Lower lobe of right lung (tissue), 2 donors: ENCODE measurements around the gene RPS23. TPM values are rescaled to one million over a fixed set of nuclear protein-coding genes. Genes with fewer than 3 reads are reported as not detected.
"Not testable (repeated sequence)": the region's sequence is repeated elsewhere in the genome, so short reads cannot be mapped to it uniquely, and the experiment has no call there.

ENCODE experiments used
- ATAC-seq, 2 donors: fragments of 200-7000 bp; cut with Tn5 transposase; one replicate each; pipeline ENCODE4 v1.9.1; 2020 to 2022; ENCODE audit warnings: mild to moderate bottlenecking in 2 of 2, moderate library complexity in 2 of 2
- DNase-seq: peaks from one replicate; pipeline ENCODE4 v3.0.0-alpha.2; 2020
- H3K27ac ChIP-seq: fragments of 200-600 bp; one replicate; pipeline ENCODE4 v1.8.0; 2022
- H3K27me3 ChIP-seq: fragments of 200-600 bp; one replicate; pipeline ENCODE4 v1.8.0; 2022; ENCODE audit warnings: low read depth
- H3K36me3 ChIP-seq: fragments of 200-600 bp; one replicate; pipeline ENCODE4 v1.8.0; 2022; ENCODE audit warnings: mild to moderate bottlenecking
- H3K4me1 ChIP-seq: fragments of 200-600 bp; one replicate; pipeline ENCODE4 v1.8.0; 2022
- H3K4me3 ChIP-seq: fragments of 200-600 bp; one replicate; pipeline ENCODE4 v1.8.0; 2022; ENCODE audit warnings: mild to moderate bottlenecking
- H3K9me3 ChIP-seq: fragments of 200-600 bp; one replicate; pipeline ENCODE4 v1.8.0; 2022
- CTCF ChIP-seq: fragments of 200-600 bp; IDR thresholded peaks from one replicate; pipeline ENCODE4 v1.8.0; 2022; ENCODE audit warnings: antibody characterized with exemption, mild to moderate bottlenecking
- intact Hi-C: fragments of 100-400 bp; cut with DNase I; formaldehyde crosslinking; loops from one replicate; pipeline ENCODE4 v1.11.0; 2022
- total RNA-seq: library from RNA; stranded (reverse); fragmentation: NEBNext Ultra II Directional; extraction: Animal tissue kit (Norgen Biotek cat#: 25700); gene quantifications from one replicate; pipeline ENCODE4 v1.2.1, GENCODE V29; 2021
- donor health status: DM: no; HTN: yes; CAD: no; lungs with severe emphysema.

Gene RPS23
- total RNA-seq, 1 donor from 2014 or later: 1,400 TPM

DNA sequence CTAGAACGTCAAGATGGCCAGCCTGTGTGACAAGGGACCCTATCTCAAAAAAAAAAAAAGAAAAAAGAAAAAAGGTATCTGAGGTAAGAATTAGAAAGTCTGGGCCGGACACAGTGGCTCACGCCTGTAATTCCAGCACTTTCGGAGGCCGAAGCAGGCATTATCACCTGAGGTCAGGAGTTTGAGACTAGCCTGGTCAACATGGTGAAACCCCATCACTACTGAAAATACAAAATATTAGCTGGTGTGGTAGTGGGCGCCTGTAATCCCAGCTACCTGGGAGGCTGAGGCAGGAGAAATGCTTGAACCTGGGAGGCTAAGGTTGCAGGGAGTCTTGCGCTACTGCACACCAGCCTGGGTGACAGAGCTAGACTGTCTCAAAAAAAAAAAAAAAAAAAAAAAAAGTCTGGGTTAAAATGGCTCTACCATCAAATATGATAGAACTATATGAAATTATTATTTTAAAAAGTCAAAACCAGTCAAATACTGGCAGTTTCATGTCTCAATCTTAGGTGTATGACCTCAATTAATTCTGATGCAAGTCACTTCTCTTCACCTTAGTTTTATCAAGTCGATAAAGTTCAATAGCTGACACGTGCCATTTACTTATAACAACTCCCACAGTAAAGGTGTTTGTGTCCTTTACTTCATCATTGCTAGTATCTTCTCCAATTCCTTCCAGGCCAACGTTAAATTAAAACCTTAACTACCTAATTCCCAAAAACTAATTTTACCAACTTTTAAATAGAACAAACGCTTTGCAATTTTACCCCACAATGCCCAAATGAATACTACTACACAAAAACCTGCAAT lies 1.1 kb downstream of the RPS23 start:
- Histone ChIP-seq H3K4me3 (peak overlapping the region; percentile 92), H3K27ac (peak overlapping the region; percentile 81), H3K27me3 (no peaks in the 10 kb centered on the region), H3K36me3 (peaks cover 47% of the 10 kb centered on the region), H3K9me3 (no peaks in the 10 kb centered on the region), H3K4me1 (peaks cover 14% of the 10 kb centered on the region)
- DNase-seq: no peak
- no peak for TF ChIP-seq CTCF
- intact Hi-C loops: no loop called here
- ATAC-seq: no peak

- ATAC-seq (no peak), DNase-seq (no peak)
- no peak for TF ChIP-seq CTCF
- intact Hi-C loops: no loop called here
- H3K36me3 ChIP-seq: peaks cover 47% of the 10 kb centered on the region
- no peaks in the 10 kb centered on the region for H3K9me3 ChIP-seq
- no peaks in the 10 kb centered on the region for H3K27me3 ChIP-seq
- H3K27ac ChIP-seq: no peak overlapping the region
- no peak overlapping the region for H3K4me3 ChIP-seq
- H3K4me1 ChIP-seq: peaks cover 14% of the 10 kb centered on the region
Measured at GRCh38 chr5:82275216-82275664, 2.9 kb downstream of the RPS23 start.

GRCh38 chr5:82274343-82275211 lies 3.6 kb downstream of the RPS23 start:
- DNase-seq (no peak), ATAC-seq (no peak)
- Histone ChIP-seq H3K27me3 (no peaks in the 10 kb centered on the region), H3K9me3 (no peaks in the 10 kb centered on the region), H3K4me1 (peaks cover 14% of the 10 kb centered on the region), H3K36me3 (peaks cover 47% of the 10 kb centered on the region), H3K27ac (no peak overlapping the region), H3K4me3 (no peak overlapping the region)
- TF ChIP-seq CTCF: no peak
- intact Hi-C loops: no loop called here

GRCh38 chr5:82273426-82273825 lies 4.7 kb downstream of the RPS23 start:
- H3K27me3 ChIP-seq, H3K4me3 ChIP-seq, ATAC-seq, intact Hi-C loops, DNase-seq, H3K27ac ChIP-seq, H3K9me3 ChIP-seq: not testable (repeated sequence)
- H3K36me3 ChIP-seq: peaks cover 47% of the 10 kb centered on the region
- H3K4me1 ChIP-seq: peaks cover 14% of the 10 kb centered on the region

DNA sequence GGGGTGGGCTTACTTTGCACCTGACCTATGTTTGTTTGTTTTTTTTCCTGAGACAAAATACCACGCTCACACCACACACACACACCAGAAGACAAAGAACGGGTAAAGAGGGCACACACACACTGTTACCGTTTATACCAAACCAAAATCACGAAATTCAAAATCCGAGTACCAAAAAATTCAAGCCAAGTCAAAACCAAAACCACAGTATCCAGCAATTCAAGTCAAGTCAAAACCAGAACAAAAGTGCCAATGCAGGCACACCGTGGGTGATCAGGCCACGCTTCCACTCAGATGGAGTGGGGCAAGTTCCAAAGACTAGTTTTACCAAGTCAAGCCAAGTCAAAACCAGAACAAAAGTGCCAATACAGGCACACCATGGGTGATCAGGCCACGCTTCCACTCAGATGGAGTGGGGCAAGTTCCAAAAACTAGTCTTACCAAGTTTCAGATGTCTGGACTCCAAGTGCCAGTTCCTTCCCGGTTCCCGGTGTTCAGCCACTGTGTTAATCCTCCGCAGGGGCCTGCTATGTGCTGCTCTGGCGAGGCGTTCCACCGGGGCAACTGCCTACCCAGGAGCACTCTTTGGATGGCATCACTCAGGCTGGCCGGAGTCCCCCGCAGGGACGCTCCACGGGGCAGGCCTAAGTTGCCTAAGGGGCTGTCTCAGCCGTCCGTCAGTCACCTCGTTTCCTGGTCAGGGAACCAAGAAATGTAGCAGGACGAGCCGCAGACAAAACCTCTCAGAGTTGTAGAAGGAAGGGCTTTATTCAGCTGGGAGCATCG lies 5.4 kb downstream of the RPS23 start:
- DNase-seq, H3K27ac ChIP-seq, H3K27me3 ChIP-seq, intact Hi-C loops, H3K9me3 ChIP-seq, ATAC-seq, H3K4me3 ChIP-seq: not testable (repeated sequence)
- Histone ChIP-seq H3K4me1 (peaks cover 14% of the 10 kb centered on the region), H3K36me3 (peaks cover 47% of the 10 kb centered on the region)

- ATAC-seq, intact Hi-C loops, H3K27me3 ChIP-seq, H3K4me1 ChIP-seq, H3K4me3 ChIP-seq, H3K27ac ChIP-seq, H3K9me3 ChIP-seq, DNase-seq: not testable (repeated sequence)
- peaks cover 16% of the 10 kb centered on the region for H3K36me3 ChIP-seq
Measured at GRCh38 chr5:82269363-82269762, 8.8 kb downstream of the RPS23 start.

DNA sequence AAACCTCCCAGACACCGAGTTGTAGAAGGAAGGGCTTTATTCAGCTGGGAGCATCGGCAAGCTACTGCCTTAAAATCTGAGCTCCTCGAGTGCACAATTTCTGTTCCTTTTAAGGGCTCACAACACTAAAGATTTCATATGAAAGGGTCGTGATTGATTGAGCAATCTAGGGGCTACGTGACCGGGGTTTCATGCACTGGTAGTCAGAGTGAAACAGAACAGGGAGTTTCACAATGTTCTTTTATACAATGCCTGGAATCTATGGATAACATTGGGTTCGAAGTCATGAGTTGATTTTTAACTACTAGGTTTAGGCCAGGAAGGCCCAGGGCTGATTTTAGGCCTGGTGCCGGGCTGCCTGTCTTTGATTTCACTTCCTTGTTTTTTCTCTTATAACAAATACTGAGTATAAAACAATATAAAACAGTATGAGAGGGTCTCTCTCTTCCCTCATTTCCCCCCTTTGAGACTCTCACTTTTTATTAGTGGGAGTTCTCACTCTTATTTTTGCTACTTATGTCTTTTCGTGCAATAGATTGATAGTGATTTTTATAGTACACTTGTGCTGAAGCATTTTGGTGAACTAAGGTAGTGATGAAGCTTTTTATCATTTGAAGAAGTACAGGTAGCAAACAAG lies 10.7 kb downstream of the RPS23 start:
- H3K27ac ChIP-seq, H3K9me3 ChIP-seq, H3K27me3 ChIP-seq, intact Hi-C loops, H3K36me3 ChIP-seq, H3K4me1 ChIP-seq, H3K4me3 ChIP-seq, DNase-seq, ATAC-seq: not testable (repeated sequence)
